Measurements from ENCODE around the gene SLC6A20.

Gene SLC6A20

GRCh38 chr3:45802146-45802545, 5.8 kb upstream of the SLC6A20 start:
- no peaks in the 10 kb centered on the region for H3K36me3 ChIP-seq (ENCODE audit: insufficient read depth, low read length)
- peaks cover 57% of the 10 kb centered on the region for H3K27me3 ChIP-seq (ENCODE audit: insufficient read depth, low read length)
- no peak overlapping the region for H3K4me3 ChIP-seq (ENCODE audit: low read depth, low read length)
- no peaks in the 10 kb centered on the region for H3K79me2 ChIP-seq (ENCODE audit: control insufficient read depth, insufficient read depth, low read length, unreplicated experiment)
- no peak overlapping the region for H2AFZ ChIP-seq (ENCODE audit: low read length, unreplicated experiment)
- no peak overlapping the region for H3K27ac ChIP-seq (ENCODE audit: low read depth, low read length)
- no peaks in the 10 kb centered on the region for H3K4me1 ChIP-seq (ENCODE audit: control insufficient read depth, insufficient read depth, low read length, unreplicated experiment)

DNA sequence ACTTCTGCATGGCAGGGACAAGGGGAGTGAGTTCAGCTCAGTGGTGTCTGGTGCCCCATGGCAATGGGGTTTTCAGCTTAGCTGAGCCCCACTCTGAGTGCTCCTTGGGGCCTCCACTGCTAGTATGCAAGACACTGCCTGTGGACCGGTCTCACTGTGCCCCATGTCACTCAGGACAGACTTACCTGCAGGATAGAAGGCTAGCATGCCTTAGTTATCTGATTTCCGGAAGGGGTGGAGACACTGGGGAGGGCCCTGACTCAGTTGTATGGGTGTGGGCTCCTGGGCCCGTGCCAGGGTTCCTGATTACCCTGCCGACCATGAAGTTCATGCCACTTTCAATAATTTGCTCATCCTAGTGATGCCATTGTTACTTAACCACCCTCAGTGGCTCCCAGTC, 4.3 kb upstream of the SLC6A20 start:
- Histone ChIP-seq H3K27me3 (ENCODE audit: insufficient read depth, low read length) (peaks cover 66% of the 10 kb centered on the region), H3K4me1 (ENCODE audit: control insufficient read depth, insufficient read depth, low read length, unreplicated experiment) (no peaks in the 10 kb centered on the region), H3K4me3 (ENCODE audit: low read depth, low read length) (no peak overlapping the region)

DNA sequence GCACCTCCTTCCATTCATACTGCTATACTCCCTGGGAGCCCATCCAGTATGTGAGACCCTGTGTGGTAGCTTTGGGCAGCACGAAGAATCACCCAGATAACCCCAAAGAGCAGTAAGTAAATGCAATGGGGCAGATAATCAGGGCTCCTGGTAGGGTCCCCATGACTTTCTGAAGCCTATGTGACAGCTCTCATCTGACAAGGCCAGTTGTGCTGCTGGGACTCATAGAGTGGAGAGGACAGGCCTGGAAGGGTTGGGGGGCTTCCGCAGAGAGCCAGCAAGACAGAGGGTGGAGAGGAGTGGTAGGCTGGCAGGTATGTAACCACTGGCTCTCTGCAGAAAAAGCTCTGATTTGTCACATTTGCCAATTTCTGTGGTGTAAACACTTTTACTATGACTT, 3.2 kb upstream of the SLC6A20 start:
- Histone ChIP-seq H3K27me3 (ENCODE audit: insufficient read depth, low read length) (peaks cover 69% of the 10 kb centered on the region), H3K36me3 (ENCODE audit: insufficient read depth, low read length) (no peaks in the 10 kb centered on the region), H3K27ac (ENCODE audit: low read depth, low read length) (no peak overlapping the region)

More for the DNA sequence above, 4.3 kb upstream of the SLC6A20 start:
- Histone ChIP-seq H3K36me3 (ENCODE audit: insufficient read depth, low read length) (no peaks in the 10 kb centered on the region), H3K27ac (ENCODE audit: low read depth, low read length) (no peak overlapping the region), H3K79me2 (ENCODE audit: control insufficient read depth, insufficient read depth, low read length, unreplicated experiment) (no peaks in the 10 kb centered on the region), H2AFZ (ENCODE audit: low read length, unreplicated experiment) (no peak overlapping the region)

DNA sequence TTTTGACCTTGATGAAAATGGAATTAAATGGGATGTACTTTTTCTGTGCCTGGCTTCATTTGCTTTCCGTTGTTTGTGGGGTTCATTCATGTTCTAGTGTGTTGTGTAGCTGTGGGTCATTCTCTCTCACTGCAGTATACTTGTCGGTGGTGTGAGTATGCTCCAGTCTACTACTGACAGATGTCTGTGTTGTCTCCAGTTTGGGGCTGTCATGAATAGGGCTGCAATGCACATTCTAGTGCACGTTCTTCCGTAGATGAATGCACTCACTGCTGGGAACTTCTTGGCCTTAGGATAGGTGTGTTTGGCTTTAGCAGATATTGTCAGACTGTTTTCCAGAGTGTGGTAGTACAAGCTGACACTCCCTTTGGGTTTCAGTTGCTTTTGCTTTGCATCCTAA, 1.7 kb upstream of the SLC6A20 start:
- Histone ChIP-seq H3K4me1 (ENCODE audit: control insufficient read depth, insufficient read depth, low read length, unreplicated experiment) (no peaks in the 10 kb centered on the region), H3K27me3 (ENCODE audit: insufficient read depth, low read length) (peaks cover 75% of the 10 kb centered on the region), H3K27ac (ENCODE audit: low read depth, low read length) (no peak overlapping the region), H3K4me3 (ENCODE audit: low read depth, low read length) (no peak overlapping the region), H3K79me2 (ENCODE audit: control insufficient read depth, insufficient read depth, low read length, unreplicated experiment) (no peaks in the 10 kb centered on the region), H2AFZ (ENCODE audit: low read length, unreplicated experiment) (no peak overlapping the region), H3K36me3 (ENCODE audit: insufficient read depth, low read length) (no peaks in the 10 kb centered on the region)

More for the DNA sequence above, 3.2 kb upstream of the SLC6A20 start:
- Histone ChIP-seq H3K79me2 (ENCODE audit: control insufficient read depth, insufficient read depth, low read length, unreplicated experiment) (no peaks in the 10 kb centered on the region), H2AFZ (ENCODE audit: low read length, unreplicated experiment) (no peak overlapping the region), H3K4me3 (ENCODE audit: low read depth, low read length) (no peak overlapping the region), H3K4me1 (ENCODE audit: control insufficient read depth, insufficient read depth, low read length, unreplicated experiment) (no peaks in the 10 kb centered on the region)

DNA sequence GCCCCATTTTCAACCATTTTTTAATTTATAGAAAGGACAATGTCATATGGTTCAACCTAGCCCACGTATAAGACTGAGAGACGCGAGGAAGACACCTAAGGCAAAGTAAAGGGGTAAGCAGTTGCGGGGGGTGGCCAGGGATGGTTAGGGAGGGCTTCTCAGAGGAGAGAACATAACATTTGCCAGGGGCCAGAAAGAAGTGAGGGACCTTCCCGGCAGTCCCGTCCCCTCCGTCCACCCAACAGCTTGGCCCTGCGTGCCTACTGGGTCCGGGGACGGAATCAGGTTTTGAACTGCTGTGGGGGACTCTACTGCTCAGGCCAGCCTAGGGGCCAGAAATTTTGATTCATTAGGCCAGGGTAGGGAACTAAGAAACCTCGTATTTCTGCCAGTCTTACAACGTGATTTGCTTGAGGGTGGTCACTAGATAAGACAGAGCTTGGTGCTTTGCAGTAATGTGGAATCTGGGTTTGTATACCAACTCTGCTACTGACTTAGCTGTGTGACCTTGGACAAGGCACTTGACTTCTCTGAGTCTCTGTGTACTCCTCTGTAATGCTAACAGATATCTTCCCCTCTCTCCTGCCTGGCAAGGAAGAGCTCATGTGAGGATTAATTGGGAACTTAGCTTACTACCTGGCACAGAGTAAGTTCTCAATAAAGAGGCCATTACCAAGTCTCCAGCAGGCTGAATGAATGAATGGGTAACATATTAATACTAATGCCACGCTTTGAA, 734 bp upstream of the SLC6A20 start:
- no peak overlapping the region for H3K27ac ChIP-seq (ENCODE audit: low read depth, low read length)
- H3K27me3 ChIP-seq (ENCODE audit: insufficient read depth, low read length), result peaks cover 79% of the 10 kb centered on the region
- H2AFZ ChIP-seq (ENCODE audit: low read length, unreplicated experiment), result no peak overlapping the region
- no peaks in the 10 kb centered on the region for H3K36me3 ChIP-seq (ENCODE audit: insufficient read depth, low read length)
- H3K4me3 ChIP-seq (ENCODE audit: low read depth, low read length), result no peak overlapping the region; the same call in 1 of the 2 replicates
- H3K4me1 ChIP-seq (ENCODE audit: control insufficient read depth, insufficient read depth, low read length, unreplicated experiment), result no peaks in the 10 kb centered on the region
- no peaks in the 10 kb centered on the region for H3K79me2 ChIP-seq (ENCODE audit: control insufficient read depth, insufficient read depth, low read length, unreplicated experiment)

DNA sequence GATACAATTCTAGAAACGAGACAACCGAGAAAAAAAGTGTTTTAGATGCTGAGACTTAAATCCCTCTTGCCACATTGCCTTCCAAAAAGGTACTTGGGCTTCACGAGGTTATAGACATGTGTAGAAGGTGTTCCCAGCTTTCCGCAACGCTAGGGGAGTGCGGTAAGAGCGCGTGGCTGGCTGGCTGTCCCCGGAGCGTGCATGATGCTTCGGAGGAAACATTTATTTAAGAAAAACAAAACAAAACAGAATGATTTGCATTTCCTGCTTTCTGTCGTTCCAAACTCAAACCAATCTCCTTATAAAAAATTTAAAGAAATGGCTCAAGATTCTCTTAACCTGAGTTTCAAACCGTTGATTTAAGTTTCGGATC, 841 bp downstream of the SLC6A20 start:
- Histone ChIP-seq H3K27ac (ENCODE audit: low read depth, low read length) (no peak overlapping the region), H3K79me2 (ENCODE audit: control insufficient read depth, insufficient read depth, low read length, unreplicated experiment) (no peaks in the 10 kb centered on the region), H3K4me1 (ENCODE audit: control insufficient read depth, insufficient read depth, low read length, unreplicated experiment) (no peaks in the 10 kb centered on the region), H3K27me3 (ENCODE audit: insufficient read depth, low read length) (peaks cover 91% of the 10 kb centered on the region), H3K4me3 (ENCODE audit: low read depth, low read length) (peak overlapping the region; percentile 51; the same call in 1 of the 2 replicates), H2AFZ (ENCODE audit: low read length, unreplicated experiment) (no peak overlapping the region), H3K36me3 (ENCODE audit: insufficient read depth, low read length) (no peaks in the 10 kb centered on the region)

DNA sequence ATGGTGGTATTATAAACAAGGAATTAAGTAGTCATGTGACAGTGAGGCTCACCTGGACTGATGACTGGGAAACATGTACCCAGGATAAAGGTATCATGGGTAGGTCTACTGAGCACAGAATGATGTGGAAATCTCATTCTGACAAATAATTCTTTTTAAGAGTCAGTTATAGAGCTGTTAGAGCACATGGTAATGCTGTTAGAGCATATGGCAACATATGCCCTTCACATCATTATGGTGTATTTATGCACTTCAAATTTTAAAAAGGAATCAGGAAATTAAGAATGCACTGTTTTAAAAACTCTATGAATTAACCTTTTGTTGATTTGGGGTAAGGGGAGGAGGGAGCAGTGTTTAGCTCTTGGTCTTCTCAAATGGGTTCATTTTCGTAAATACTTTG, 1.7 kb downstream of the SLC6A20 start:
- H3K27ac ChIP-seq (ENCODE audit: low read depth, low read length), result no peak overlapping the region
- peaks cover 99% of the 10 kb centered on the region for H3K27me3 ChIP-seq (ENCODE audit: insufficient read depth, low read length)

GRCh38 chr3:45794177-45794560, 2.2 kb downstream of the SLC6A20 start:
- Histone ChIP-seq H3K79me2 (ENCODE audit: control insufficient read depth, insufficient read depth, low read length, unreplicated experiment) (no peaks in the 10 kb centered on the region), H2AFZ (ENCODE audit: low read length, unreplicated experiment) (no peak overlapping the region), H3K27ac (ENCODE audit: low read depth, low read length) (no peak overlapping the region), H3K36me3 (ENCODE audit: insufficient read depth, low read length) (no peaks in the 10 kb centered on the region), H3K4me1 (ENCODE audit: control insufficient read depth, insufficient read depth, low read length, unreplicated experiment) (no peaks in the 10 kb centered on the region), H3K4me3 (ENCODE audit: low read depth, low read length) (no peak overlapping the region), H3K27me3 (ENCODE audit: insufficient read depth, low read length) (peaks cover 98% of the 10 kb centered on the region)

More for the DNA sequence above, 1.7 kb downstream of the SLC6A20 start:
- Histone ChIP-seq H3K4me1 (ENCODE audit: control insufficient read depth, insufficient read depth, low read length, unreplicated experiment) (no peaks in the 10 kb centered on the region), H3K36me3 (ENCODE audit: insufficient read depth, low read length) (no peaks in the 10 kb centered on the region), H2AFZ (ENCODE audit: low read length, unreplicated experiment) (no peak overlapping the region), H3K79me2 (ENCODE audit: control insufficient read depth, insufficient read depth, low read length, unreplicated experiment) (no peaks in the 10 kb centered on the region), H3K4me3 (ENCODE audit: low read depth, low read length) (no peak overlapping the region)

- Histone ChIP-seq H3K4me1 (ENCODE audit: control insufficient read depth, insufficient read depth, low read length, unreplicated experiment) (no peaks in the 10 kb centered on the region), H3K27me3 (ENCODE audit: insufficient read depth, low read length) (peaks cover 98% of the 10 kb centered on the region), H3K4me3 (ENCODE audit: low read depth, low read length) (no peak overlapping the region), H3K27ac (ENCODE audit: low read depth, low read length) (no peak overlapping the region), H3K36me3 (ENCODE audit: insufficient read depth, low read length) (no peaks in the 10 kb centered on the region), H3K79me2 (ENCODE audit: control insufficient read depth, insufficient read depth, low read length, unreplicated experiment) (no peaks in the 10 kb centered on the region), H2AFZ (ENCODE audit: low read length, unreplicated experiment) (no peak overlapping the region)
Observed at GRCh38 chr3:45793482-45794176, 2.7 kb downstream of the SLC6A20 start.

DNA sequence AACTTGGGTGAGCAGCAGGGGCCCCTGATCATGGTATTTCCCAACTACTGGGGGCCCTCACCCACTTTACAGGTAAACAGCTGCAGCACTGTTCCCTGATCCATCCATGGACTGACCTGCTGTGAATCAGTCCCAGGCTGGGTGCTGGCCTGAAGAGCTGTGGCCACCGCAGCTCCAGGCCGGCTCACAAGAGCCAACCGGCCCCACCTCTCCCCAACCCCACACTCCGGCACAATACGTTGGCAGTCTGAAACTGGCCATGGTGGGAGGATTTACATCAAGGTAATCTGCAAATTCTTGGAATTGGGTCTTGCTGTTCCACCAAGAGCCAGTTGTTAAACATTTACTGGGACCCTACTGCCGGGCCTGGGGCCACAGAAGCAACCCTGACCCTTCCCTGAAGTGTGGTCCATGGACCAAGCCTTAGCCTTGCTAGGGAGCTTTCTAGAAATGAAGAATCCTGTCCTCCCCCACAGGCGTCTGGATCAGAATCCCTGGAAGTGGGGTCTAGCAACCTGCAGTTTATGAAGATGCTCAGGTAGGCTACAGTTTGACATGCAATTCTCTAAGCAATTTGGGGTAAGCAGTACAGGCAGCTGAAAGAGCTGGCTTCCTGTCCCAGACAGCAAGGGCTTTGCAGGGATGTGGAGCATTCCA, 3.7 kb downstream of the SLC6A20 start:
- Histone ChIP-seq H2AFZ (ENCODE audit: low read length, unreplicated experiment) (no peak overlapping the region), H3K4me1 (ENCODE audit: control insufficient read depth, insufficient read depth, low read length, unreplicated experiment) (no peaks in the 10 kb centered on the region), H3K79me2 (ENCODE audit: control insufficient read depth, insufficient read depth, low read length, unreplicated experiment) (no peaks in the 10 kb centered on the region), H3K27me3 (ENCODE audit: insufficient read depth, low read length) (peaks cover 98% of the 10 kb centered on the region), H3K36me3 (ENCODE audit: insufficient read depth, low read length) (no peaks in the 10 kb centered on the region), H3K4me3 (ENCODE audit: low read depth, low read length) (no peak overlapping the region), H3K27ac (ENCODE audit: low read depth, low read length) (no peak overlapping the region)
